NT2/D1 (cell line): Measurements from ENCODE around the gene RUSC2.
A peak's percentile ranks its signal among the peaks of the same experiment; 100 is the strongest.
"Not testable (repeated sequence)": the region's sequence is repeated elsewhere in the genome, so short reads cannot be mapped to it uniquely, and the experiment has no call there.

ENCODE experiments used
- DNase-seq: peaks from one replicate; pipeline ENCODE4 v3.0.0-alpha.2; 2011; ENCODE audit warnings: low read depth, low spot score
- H3K27me3 ChIP-seq: 2 replicates; pipeline ENCODE4 v1.6.0; 2011; ENCODE audit warnings: mild to moderate bottlenecking; ENCODE audit not compliant: insufficient read length, insufficient read depth
- H3K36me3 ChIP-seq: 2 replicates; pipeline ENCODE4 v1.6.1; 2011; ENCODE audit warnings: mild to moderate bottlenecking, low read length, mixed read lengths; ENCODE audit not compliant: insufficient read depth, insufficient read length
- H3K4me1 ChIP-seq: 2 replicates; pipeline ENCODE4 v1.5.1; 2011; ENCODE audit not compliant: insufficient read depth, insufficient read length
- H3K4me3 ChIP-seq: 2 replicates; pipeline ENCODE4 v1.5.1; 2011; ENCODE audit warnings: low read depth; ENCODE audit not compliant: insufficient read length
- H3K9ac ChIP-seq: 2 replicates; pipeline ENCODE4 v1.6.0; 2011; ENCODE audit warnings: low read depth; ENCODE audit not compliant: insufficient read length
- H3K9me3 ChIP-seq: 2 replicates; pipeline ENCODE4 v1.5.1; 2011; ENCODE audit warnings: mild to moderate bottlenecking, low read length; ENCODE audit not compliant: insufficient read depth
- SUZ12 ChIP-seq: IDR thresholded peaks from 2 replicates; pipeline ENCODE4 v1.6.1; 2011; ENCODE audit not compliant: insufficient read length, insufficient read depth; ENCODE audit errors: extremely low read depth
- YY1 ChIP-seq: IDR thresholded peaks from 2 replicates; pipeline ENCODE4 v1.6.1; 2011; ENCODE audit not compliant: insufficient read length, insufficient read depth
- ZNF274 ChIP-seq: IDR thresholded peaks from 2 replicates; pipeline ENCODE4 v1.6.1; 2011; ENCODE audit warnings: mild to moderate bottlenecking, low read depth, low read length

Gene RUSC2

DNA sequence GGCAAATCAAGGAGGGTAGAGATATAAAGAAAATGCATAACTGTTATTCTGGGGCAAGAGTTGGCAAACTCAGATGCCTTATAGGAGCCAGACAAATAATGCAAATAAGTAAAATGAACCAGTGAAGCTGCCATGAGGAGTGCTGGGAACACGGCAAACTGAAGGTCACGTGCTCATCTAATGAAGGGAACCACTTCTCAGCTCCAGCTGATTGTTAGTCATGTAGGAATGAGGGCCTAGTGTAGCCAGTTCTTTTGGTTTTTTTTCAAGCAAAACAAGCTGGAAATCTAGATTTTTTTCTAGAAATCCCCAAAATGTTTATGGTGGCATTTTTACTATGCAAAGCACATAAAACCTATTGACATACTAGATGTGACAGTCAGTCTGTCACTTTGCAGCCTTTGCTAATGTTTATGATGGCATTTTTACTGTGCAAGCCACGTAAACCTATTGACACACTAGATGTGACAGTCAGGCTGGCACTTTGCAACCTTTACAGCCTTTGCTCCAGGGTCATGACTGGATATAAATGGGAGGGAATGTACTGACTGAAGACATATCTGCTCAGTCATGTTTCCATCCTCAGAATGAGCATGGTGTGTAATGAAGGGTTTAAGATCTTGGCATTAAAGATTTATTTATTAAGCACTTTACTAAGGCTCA is 39.4 kb downstream of the RUSC2 start:
- Histone ChIP-seq H3K36me3 (no peaks in the 10 kb centered on the region), H3K9ac (no peak overlapping the region), H3K9me3 (no peaks in the 10 kb centered on the region), H3K4me1 (no peaks in the 10 kb centered on the region), H3K27me3 (no peaks in the 10 kb centered on the region), H3K4me3 (no peak overlapping the region)
- TF ChIP-seq SUZ12: no peak
- TF ChIP-seq ZNF274: no peak
- no peak for DNase-seq

DNA sequence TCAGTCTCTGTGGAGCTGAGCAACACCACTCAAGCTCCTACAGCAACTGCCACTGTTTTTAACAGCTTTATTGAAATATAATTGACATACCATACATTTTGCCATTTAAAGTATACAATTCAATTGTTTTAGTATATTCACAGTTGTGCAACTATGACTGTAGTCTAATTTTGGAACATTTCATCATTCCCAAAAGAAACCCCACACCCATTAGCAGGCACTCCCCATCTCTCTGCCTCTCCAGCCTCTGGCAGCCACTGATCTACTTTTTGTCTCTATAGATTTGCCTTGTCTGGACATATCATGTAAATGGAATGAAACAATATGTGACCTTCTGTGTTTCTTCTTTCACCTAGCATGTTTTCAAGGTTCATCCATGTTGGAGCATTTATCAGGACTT is 43.5 kb downstream of the RUSC2 start:
- H3K9me3 ChIP-seq: no peaks in the 10 kb centered on the region
- DNase-seq: no peak
- H3K36me3 ChIP-seq: no peaks in the 10 kb centered on the region
- no peak for TF ChIP-seq YY1
- no peak for TF ChIP-seq SUZ12
- TF ChIP-seq ZNF274: no peak
- H3K4me1 ChIP-seq: peaks cover 6% of the 10 kb centered on the region
- no peak overlapping the region for H3K4me3 ChIP-seq
- H3K9ac ChIP-seq: no peak overlapping the region
- H3K27me3 ChIP-seq: no peaks in the 10 kb centered on the region

DNA sequence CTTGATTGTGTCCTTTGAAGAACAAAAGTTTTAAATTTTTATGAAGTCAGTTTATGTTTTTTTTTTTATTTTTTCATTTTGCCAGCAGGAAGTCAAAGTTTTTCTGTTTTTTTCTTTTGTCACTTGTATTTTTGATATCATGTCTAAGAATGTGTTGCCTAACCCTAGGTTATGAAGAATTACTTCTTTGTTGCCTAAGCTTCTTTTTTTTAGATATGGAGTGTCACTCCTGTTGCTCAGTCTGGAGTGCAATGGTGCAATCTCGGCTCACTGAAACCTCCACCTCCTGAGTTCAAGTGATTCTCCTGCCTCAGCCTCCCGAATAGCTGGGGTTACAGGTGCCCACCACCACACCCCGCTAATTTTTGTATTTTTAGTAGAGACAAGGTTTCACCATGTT is 45.0 kb downstream of the RUSC2 start:
- not testable (repeated sequence) for DNase-seq, H3K4me3 ChIP-seq, H3K9ac ChIP-seq, H3K27me3 ChIP-seq, H3K4me1 ChIP-seq, H3K36me3 ChIP-seq, H3K9me3 ChIP-seq

DNA sequence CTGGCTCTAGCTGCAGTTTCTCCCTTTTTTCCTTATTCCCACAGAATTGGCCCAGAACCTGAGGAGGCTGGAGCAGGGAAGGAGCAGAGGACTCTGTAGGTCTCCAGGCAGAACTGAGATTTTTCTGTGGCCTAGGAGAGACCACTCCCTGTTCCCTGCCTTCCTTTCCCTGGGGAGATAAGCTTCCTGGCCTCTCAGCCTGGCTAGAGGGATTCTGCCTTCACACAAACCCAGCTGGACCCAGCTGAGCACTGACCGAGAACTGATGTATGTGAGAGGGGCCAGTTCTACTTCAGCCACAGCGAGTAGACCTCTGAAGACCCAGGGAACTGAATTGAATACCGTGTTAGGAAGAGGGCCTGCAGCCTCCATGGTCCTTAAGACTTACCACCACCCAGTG is 48.0 kb downstream of the RUSC2 start:
- no peaks in the 10 kb centered on the region for H3K9me3 ChIP-seq
- TF ChIP-seq SUZ12 (no peak), ZNF274 (no peak), YY1 (no peak)
- no peak overlapping the region for H3K4me3 ChIP-seq
- H3K9ac ChIP-seq: peak overlapping the region; percentile 43
- peaks cover 9% of the 10 kb centered on the region for H3K36me3 ChIP-seq
- H3K4me1 ChIP-seq: peaks cover 6% of the 10 kb centered on the region
- no peaks in the 10 kb centered on the region for H3K27me3 ChIP-seq
- no peak for DNase-seq

DNA sequence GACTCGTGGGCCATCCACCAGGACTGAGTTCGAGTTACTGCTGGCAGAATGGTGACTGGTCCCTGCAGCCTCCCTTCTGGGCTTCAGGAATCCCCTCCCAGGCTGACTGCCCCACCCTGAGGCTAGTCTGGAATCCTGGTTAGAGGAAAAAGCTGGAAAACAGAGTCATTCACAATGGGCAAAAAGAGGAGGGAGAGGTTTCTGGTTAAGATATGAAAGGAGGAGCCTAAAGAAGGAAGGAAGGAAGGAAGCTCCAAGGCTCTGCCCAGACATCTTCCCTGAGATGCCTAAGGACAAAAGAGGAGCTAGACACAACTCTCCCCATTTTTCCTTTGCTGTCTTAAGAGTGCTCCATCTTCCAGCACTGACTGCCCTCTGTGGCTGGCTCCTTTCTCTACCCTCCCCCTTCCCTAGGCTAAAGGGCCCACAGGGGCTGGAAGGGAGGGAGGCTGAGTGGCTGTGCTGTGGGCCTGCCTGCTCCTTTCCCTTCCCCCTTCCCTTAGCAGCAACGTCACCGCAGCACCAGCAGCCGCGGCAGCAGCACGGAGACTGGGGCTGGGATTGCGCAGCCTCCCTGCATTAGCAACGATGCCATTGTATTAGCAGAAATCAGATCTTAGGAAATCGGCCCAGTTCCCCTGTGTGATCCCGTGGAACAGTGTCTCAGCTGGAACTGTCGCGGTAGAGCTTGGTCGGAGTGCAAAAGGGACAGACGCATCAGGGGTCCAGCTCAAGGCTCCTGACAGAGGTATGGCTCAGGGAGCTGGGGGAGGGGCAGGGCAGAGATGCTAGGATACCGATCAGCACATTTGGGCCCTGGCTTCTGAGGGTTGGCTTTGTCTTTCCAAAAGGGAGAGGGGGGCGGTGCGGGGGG is 48.7 kb downstream of the RUSC2 start:
- peak overlapping the region; percentile 50 for H3K4me3 ChIP-seq
- peak; percentile 59 for DNase-seq

More for the DNA sequence above, 48.7 kb downstream of the RUSC2 start:
- H3K9ac ChIP-seq: peak overlapping the region; percentile 69
- TF ChIP-seq ZNF274 (no peak), YY1 (no peak), SUZ12 (no peak)
- H3K4me1 ChIP-seq: peaks cover 6% of the 10 kb centered on the region
- no peaks in the 10 kb centered on the region for H3K9me3 ChIP-seq
- H3K27me3 ChIP-seq: no peaks in the 10 kb centered on the region
- peaks cover 9% of the 10 kb centered on the region for H3K36me3 ChIP-seq
